ENCODE data around the gene VAPB.
A peak's percentile ranks its signal among the peaks of the same experiment; 100 is the strongest.
"Not testable (repeated sequence)": the region's sequence is repeated elsewhere in the genome, so short reads cannot be mapped to it uniquely, and the experiment has no call there.

The VAPB gene, protein sequence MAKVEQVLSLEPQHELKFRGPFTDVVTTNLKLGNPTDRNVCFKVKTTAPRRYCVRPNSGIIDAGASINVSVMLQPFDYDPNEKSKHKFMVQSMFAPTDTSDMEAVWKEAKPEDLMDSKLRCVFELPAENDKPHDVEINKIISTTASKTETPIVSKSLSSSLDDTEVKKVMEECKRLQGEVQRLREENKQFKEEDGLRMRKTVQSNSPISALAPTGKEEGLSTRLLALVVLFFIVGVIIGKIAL

GRCh38 chr20:58388882-58389323 lies at the start of gene VAPB:
VAPB (plus strand) TSS chr20:58389229; CDS start chr20:58389460, 231 bp downstream.
- DNase-seq (ENCODE audit: low read depth): peak; percentile 98

GRCh38 chr20:58339741-58340140 lies 49.3 kb upstream of the VAPB start:
- no peak for DNase-seq (ENCODE audit: low read depth)

DNA sequence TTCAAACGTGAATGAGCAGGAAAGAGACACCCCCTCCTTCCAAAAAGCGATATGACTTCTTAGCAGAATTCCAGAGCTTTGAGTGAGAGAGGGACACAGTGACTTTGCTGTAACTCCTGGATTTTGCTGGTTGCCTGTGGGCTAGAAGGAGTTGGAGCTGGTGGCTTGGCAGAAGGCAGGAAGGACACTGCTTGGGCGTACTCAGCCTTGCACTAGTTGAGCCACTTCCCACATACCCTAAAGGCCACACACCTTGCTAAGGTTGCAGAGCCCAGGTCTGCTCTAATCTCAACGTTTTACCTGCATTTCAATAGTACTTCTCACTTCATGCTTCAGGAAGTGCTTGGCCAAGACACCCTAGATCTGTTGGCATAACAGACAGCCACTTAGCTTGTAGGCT lies 48.9 kb upstream of the VAPB start:
- DNase-seq (ENCODE audit: low read depth): no peak

DNA sequence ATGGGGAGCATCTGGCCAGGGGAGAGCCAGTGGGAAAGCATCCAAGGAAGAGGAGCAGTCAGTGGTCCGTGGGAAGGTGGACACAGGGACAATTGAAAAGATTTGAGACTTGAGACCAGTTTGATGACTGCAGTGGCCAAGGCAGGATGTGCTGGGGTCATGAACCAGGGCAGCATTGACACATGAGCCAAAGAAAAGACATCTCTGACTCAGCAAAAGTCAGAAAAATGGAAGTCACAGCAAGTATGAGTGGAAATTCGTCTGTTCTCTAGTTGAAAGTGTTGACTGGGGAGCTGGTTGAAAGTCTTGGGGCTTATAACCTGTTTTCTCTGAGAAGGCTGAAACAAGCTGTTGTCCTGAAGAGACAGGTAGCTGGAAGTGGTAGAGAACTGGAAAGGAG lies 48.2 kb upstream of the VAPB start:
- peak; percentile 64 for DNase-seq (ENCODE audit: low read depth)

DNA sequence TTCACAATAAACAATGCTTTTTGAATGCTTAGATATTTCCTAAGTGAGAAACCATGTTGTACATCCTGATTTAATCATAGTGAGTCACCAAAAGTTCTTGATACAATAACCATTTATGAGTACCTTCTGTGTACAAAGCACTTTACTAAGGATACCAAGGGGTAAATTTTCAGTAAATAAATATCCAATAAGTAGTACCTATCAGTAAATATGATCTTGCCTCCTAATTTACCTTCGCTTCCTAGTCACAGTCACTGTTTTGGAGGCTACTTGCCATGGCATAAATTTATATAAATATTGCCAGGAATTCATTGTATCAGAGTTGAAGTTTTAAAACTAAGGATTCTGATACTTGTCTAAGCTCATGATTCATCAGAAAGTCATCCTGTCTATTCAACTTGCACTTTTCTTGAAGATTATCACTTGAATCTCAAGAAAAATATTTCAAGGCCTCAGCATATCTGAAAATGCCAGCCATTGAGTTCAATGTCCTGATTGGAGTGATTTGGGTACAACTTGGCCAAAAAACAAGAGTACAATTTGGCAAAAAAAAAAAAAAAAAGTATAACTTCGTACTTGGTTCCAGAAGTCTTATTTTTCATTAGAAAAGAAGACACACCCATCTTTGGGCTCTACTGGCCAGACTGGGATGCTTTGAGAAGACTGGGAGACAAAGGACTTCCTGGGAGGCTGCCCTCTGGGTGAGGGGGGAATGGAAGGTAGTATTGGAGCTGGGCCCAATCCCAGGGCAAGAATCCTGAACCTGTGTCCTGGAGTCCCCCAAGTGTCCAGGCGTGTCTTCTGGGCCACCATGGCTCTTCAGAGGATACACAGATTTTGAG lies 46.7 kb upstream of the VAPB start:
- peak; percentile 94 for DNase-seq (ENCODE audit: low read depth)

DNA sequence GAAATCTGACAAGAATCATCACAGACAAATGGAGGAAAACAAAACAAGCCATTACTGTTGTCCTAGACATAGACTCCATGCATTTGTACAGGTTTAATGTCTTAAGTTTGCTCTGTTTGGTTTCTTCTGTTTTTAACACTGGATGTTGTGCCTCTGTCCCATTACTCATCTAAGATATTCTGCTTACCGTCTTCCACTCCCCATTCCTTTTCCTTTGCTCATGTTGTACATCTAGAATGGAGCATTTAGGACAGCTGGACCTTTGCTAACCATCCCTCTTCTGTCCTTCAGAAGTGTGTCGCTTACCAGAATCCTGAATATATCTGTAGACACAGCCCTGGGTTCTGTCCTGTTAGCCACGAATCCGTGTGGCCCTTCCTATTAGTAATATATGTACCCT lies 44.3 kb upstream of the VAPB start:
- peak; percentile 69 for DNase-seq (ENCODE audit: low read depth)

DNA sequence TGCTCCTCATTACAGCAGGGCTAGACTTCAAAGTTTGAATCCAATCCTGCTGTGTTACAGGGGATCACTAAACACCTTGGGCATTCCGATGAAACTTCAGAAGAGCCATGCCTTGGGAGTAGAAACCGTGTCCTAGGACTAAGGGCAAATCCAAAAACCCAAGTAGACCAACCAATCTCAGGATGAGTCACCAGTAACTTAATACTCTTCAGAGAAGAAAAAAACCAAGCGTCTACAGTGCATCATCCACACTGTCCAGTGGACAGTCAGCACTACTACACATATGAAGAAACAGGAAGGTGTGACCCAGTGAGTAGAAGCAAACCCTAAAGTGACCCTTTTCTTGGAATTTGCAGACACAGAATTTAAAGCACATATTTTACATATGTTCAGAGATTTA lies 39.5 kb upstream of the VAPB start:
- DNase-seq (ENCODE audit: low read depth): peak; percentile 94

- DNase-seq (ENCODE audit: low read depth): no peak
Measured at GRCh38 chr20:58352468-58352867, 36.6 kb upstream of the VAPB start.

DNA sequence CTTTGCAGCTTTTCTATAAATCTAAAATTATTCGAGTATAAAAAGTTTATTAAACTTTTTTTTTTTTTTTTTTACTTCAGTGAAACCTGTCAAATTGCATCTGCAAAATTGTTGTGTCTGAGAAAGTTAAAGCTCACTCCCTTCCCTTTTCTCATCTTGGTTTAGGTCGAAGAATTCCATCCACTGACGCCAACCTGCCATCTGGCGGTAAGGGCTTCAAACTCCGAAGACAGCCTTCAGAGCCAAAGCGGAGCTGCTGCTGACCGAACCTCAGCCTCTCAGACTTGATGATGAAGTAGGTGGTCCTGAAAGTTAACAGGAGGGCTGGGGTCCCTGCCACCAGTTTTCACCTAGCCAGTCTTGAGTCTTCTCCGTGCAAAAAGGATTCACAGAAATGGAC lies 29.6 kb upstream of the VAPB start:
- DNase-seq (ENCODE audit: low read depth): no peak

DNA sequence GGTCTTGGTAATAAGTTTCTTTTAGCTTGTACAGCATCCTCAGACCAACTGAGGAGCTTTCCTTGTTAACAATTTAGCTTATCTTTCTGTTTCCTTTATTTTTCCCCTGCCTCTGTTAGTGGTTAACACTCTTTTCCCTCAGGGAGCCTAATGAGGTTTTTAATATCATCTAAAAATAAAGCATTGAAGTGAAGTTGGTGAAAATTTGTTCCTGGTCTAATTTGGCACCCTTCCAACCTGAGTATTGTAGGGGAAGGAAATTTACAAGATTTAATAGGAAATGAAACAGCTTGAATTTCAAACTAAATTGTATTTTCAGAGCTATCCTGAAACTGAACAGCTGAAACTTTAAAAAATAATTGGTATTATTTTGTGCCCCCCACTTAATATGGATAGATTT lies 28.1 kb upstream of the VAPB start:
- no peak for DNase-seq (ENCODE audit: low read depth)

DNA sequence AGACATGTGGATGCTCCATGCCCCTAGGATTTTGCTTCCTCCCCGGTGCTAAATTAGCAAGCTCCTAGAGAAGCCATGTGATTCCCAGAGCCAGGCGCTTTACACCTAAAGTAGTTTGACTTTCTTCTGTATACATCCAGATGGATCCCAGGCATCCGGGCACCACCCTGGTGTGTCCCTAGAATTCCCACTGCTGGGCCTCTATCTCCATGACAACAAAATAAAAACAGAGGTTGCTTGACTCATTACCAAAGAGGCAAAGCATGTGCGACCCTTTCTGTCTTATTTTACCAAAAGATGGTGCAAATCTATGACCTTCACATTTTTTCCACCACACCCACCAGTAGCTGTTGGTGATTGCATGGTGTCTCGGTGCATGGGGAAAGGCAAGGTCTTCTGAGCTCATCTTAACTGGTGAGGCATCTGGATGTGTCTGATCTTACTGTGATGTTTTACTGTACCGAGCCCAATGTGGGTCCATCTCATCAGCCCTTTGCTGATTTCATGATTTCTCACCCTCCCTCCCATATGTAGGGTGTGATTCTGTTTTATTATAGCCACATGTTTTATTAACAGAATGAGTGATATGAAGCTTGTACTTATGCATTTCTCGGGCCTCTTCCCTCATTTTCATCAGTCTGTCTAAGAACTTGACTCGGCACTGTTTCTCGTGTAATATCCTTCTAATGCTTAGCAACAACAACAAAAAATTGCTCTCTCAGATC lies 27.4 kb upstream of the VAPB start:
- peak; percentile 71 for DNase-seq (ENCODE audit: low read depth)

DNA sequence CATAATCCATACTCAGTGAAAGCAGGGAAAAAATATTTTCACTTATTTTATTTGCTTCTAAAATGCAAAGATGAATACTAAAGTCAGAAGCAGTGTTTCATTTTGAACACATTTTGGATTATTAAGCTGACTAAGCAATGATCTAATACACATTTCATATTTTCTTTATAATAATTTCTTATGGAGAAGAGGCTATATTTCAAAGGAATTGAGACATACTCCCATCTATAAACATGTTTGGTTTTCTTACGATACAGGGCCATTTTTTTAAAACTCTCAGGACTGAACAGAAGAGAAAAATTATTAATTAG lies 26.9 kb upstream of the VAPB start:
- no peak for DNase-seq (ENCODE audit: low read depth)

- no peak for DNase-seq (ENCODE audit: low read depth)
Measured at GRCh38 chr20:58362970-58363369, 26.1 kb upstream of the VAPB start.

DNA sequence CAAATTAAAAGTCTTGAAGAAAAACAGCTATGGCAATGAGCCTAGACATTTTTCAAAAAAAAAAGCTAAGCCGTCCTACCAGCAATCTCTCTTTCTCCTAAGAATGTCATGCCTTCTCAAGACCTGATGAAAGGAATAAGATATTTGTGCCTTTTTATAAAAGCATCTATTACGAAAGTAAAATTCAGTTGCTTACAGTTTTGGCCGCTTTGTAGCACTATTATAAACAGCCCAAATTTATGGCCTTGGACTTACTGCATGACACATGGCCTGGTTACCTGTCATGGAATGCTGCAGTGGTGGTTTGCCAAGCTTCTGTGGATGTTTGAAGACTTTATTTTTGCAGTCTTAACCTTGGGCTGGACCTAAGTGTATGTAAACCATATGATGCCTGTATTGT lies 22.2 kb upstream of the VAPB start:
- DNase-seq (ENCODE audit: low read depth): no peak

DNA sequence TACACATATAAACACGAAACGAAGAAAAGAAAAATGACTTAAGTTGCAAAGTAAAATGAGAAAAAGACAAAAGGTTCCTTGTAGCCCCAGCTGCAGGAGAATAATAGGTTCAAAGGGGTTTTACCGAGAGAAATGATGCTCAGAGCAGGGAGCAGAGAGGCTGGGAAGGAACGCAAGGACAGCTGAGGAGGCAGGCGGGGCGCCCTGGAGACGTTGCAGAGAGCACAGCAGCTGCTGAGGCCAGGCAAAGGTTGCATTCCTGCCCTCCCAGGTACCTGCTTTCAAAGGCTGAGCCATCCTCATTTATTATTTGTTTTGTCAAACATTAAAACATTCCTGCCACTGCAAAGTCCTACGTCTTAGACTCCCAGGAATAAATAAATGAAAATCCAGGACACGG lies 16.2 kb upstream of the VAPB start:
- DNase-seq (ENCODE audit: low read depth): no peak

- DNase-seq (ENCODE audit: low read depth): not testable (repeated sequence)
Measured at GRCh38 chr20:58373296-58373695, 15.7 kb upstream of the VAPB start.

DNA sequence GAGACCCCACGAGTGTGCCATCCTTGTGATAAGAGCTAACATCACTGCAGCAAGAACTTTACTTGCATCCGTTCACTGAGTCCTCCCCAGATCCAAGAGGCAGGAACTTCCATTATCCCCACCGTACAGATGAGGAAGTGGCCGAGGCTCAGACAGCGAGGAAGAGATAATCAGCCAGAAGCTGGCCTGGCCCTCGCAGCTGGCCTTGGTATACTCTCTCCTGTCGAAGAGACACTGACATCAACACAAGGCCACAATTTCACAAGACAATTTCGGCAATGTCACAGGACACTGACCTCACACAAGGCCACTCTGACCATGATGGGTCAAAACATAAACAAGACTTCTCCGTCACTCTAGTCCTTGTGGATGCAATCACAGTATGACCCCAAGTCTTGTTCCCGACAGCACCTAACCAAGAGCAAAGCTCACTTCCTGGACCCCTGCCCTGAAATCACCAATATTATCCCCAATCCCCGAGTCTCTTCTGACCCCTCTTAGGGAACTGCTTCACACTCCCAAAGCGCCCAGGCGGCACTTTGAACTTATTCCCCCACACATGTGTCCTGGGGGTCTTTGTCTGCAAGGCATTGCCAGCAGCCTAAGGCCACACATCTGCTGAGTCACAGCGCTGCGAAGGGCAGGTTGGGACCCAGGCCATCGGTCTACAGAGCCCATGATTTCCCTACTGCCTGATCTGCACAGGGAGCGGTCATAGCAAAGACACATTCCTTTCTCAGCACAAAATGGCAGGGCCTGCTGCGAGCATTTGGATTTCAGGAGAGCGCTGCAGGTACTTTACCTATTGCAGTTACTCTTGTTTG lies 14.8 kb upstream of the VAPB start:
- DNase-seq (ENCODE audit: low read depth): no peak

DNA sequence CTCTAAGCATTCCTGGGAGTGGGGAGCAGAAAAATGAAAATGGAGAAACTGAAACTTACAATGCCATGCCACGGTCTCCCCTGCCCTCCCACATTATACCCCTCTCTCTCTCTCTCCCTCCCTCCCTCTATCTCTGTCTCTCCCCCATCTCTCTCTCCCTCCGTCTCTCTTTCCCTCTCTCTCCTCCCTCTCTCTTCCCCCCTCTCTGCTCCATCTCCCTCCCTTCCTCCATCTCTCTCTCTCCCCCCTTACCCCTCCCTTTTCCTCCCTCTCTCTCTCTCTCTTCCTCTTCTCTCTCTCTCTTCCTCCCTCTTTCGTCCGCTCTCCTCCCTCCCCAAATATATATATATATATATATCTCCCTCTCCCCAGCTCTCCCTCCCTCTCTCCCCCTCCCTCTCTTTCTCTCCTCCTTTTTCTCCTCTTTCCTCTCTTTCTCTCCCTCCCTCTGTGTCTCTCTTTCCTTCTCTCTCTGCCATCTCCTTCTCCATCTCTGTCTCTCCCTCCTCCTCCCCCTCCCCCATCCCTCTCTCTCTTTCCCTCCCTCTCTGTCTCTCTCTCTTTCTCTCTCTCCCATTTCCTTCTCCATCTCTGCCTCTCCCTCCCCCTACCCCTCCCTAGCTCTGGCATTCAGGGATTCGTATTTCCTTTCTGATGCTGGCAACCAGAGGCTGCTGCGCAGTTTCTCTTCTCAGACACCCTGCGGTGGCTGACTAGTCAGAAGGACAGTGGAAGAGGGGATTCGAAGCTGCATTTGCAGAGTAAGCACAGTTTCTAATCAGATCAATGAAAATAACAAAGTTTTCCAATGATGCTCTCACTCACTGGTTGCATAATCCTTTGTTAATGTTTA lies 13.9 kb upstream of the VAPB start:
- DNase-seq (ENCODE audit: low read depth): peak; percentile 57

DNA sequence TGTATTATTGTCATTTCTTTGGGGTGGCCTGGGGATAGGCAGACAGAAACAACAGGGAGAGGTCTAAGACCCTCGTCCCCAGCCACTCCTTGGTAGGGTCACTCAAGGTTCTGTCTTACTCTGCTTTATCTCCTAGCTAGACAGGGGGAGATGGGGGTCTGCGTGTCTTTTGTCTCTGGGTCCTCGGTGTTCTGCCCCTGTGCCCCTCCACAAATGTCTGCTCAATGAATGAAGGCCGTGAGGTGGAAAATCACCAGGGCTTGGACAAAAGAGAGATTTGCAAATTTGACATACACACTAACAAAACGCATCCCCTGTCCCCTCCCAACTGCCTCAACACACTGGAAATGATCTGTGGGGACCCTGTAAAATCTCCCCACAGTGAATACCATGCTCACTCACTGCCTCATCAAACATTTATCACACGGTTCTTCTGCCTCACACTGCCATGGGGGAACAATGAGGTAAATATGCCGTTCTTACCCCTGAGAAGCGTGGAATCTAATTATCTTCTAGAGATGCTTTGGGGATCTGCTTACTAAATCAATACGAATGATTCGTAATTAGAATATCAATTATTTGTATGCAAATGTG lies 13.2 kb upstream of the VAPB start:
- no peak for DNase-seq (ENCODE audit: low read depth)

GRCh38 chr20:58377017-58377416 lies 12.0 kb upstream of the VAPB start:
- no peak for DNase-seq (ENCODE audit: low read depth)
